ENCODE data around the gene KLHL6. TPM values are rescaled to one million over a fixed set of nuclear protein-coding genes. Genes with fewer than 3 reads are reported as not detected.

KLHL6 gene
- total and polyA plus RNA-seq, 8 donors = 1.4 to 21.6 (median 2.2) TPM

DNA sequence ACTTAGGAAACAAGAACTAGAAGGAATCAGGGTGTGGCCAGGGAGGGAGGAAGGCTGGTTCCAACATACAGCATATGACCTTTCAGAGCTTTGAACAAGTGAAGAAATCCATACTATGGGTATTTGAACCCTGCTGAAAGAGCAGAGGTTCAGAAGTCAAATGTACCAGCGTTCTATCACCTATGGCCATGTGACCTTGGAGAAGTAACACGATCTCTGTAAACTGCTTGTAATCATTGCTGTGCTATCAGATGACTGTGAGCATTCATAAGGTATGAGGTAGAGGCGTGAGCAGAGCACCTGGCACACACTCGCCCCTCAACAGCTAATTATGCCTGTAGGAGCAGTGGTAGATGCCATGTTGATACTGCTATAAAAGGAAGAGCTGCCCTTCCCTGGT, 55.2 kb downstream of the KLHL6 start:
- Histone ChIP-seq H3K27me3 (no peaks in the 10 kb centered on the region), H3K36me3 (peaks cover 0 to 30% of the 10 kb centered on the region in 2 donors), H3K9me3 (peaks cover 0 to under 1% of the 10 kb centered on the region in 2 donors), H3K27ac (no peak overlapping the region), H3K4me3 (no peak overlapping the region), H3K4me1 (no peaks in the 10 kb centered on the region)
- no peak for TF ChIP-seq CTCF (IDR thresholded peaks at IDR 0.05)
- no peak for ATAC-seq
- intact Hi-C loops (cut with DNase I) = no loop called here
- DNase-seq = no peak

DNA sequence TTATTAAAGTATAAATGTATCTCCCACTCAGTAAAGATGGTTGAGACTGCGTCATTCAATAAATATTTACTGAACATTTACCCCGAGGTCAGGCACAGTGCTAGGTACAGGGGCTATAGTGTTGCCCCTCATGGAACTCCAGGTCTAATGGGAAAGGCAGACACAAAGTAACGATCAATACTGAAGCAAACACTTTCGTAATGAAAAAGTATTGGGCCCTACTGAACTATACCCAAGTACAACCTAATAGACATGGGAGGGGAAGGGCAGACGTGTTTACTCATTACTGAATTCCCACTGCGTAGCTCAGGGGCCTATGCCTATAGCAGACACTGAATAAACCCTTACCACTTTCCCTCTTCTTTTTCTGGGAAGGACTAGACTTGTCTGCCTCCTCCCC, 56.9 kb downstream of the KLHL6 start:
- no peak overlapping the region for H3K4me3 ChIP-seq
- H3K9me3 ChIP-seq = no peaks in the 10 kb centered on the region
- intact Hi-C loops (cut with DNase I) = no loop called here
- no peaks in the 10 kb centered on the region for H3K4me1 ChIP-seq
- DNase-seq (no peak), ATAC-seq (no peak)
- no peak overlapping the region for H3K27ac ChIP-seq
- TF ChIP-seq CTCF (IDR thresholded peaks at IDR 0.05) = no peak
- H3K36me3 ChIP-seq = peaks cover 0 to 37% of the 10 kb centered on the region in 2 donors
- no peaks in the 10 kb centered on the region for H3K27me3 ChIP-seq

DNA sequence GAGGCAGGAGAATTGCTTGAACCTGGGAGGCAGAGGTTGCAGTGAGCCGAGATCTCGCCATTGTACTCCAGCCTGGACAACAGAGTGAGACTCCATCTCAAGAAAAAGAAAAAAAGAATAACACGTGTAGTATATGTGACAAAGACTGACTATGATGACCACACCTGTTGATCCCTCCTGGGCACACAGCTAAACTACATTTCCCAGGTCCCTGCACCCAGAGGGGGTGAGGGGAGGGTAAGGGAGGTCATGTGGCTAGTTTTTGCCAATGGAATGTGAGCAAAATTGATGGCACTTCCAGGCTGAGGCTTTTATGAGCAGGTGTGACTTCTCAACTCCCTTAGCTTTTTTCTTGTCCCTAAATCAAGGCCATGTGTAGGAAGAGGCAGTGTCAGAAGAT, 58.2 kb downstream of the KLHL6 start:
- Histone ChIP-seq H3K27me3 (no peaks in the 10 kb centered on the region), H3K4me1 (no peaks in the 10 kb centered on the region), H3K9me3 (no peaks in the 10 kb centered on the region), H3K4me3 (no peak overlapping the region), H3K36me3 (peaks cover 0 to 51% of the 10 kb centered on the region in 2 donors), H3K27ac (no peak overlapping the region)
- DNase-seq = no peak
- intact Hi-C loops (cut with DNase I) = no loop called here
- no peak for TF ChIP-seq CTCF (IDR thresholded peaks at IDR 0.05)
- no peak for ATAC-seq

DNA sequence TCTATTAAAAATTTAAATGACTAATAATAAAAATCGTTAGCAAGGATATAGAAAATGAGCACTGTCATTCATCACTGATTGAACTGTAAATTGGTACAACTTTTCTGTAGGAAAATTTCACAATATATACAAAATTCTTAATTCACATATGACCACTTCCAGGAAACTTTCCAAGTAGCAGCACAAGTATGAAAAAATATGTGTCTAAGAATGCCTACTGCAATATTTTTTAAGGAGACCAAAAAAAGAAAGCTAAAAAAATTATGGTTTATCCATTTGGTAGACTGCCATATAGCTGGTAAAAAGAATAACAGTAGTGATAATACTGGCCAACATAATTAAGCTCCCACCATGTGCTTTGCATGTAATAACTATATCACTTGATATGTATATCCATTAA, 59.2 kb downstream of the KLHL6 start:
- intact Hi-C loops (cut with DNase I) = no loop called here
- no peak for DNase-seq
- H3K27me3 ChIP-seq = no peaks in the 10 kb centered on the region

GRCh38 chr3:183494341-183494740, 61.2 kb downstream of the KLHL6 start:
- Histone ChIP-seq H3K4me3 (no peak overlapping the region), H3K4me1 (peaks cover 4 to 12% of the 10 kb centered on the region in 2 donors), H3K36me3 (peaks cover 0 to 56% of the 10 kb centered on the region in 2 donors), H3K9me3 (no peaks in the 10 kb centered on the region), H3K27ac (no peak overlapping the region), H3K27me3 (no peaks in the 10 kb centered on the region)
- TF ChIP-seq CTCF (IDR thresholded peaks at IDR 0.05) = no peak
- ATAC-seq = no peak
- DNase-seq = no peak
- intact Hi-C loops (cut with DNase I) = no loop called here

More for the DNA sequence above, 59.2 kb downstream of the KLHL6 start:
- Histone ChIP-seq H3K9me3 (no peaks in the 10 kb centered on the region), H3K36me3 (peaks cover 0 to 56% of the 10 kb centered on the region in 2 donors), H3K27ac (no peak overlapping the region), H3K4me3 (no peak overlapping the region), H3K4me1 (no peaks in the 10 kb centered on the region)
- no peak for ATAC-seq
- no peak for TF ChIP-seq CTCF (IDR thresholded peaks at IDR 0.05)

Data from left lung (tissue), 10 donors.